Neural progenitor cell (in vitro differentiated cells): ENCODE data around the gene FMR1.

Experiments used
- EZH2 ChIP-seq: fragments of 200-600 bp; sonication (generic); IDR thresholded peaks from 2 replicates; pipeline ENCODE4 v1.6.1; 2017; ENCODE audit warnings: antibody characterized with exemption, mild to moderate bottlenecking, moderate library complexity
- TF ChIP-seq, protein P1 (sequence below): fragments of 200-600 bp; sonication (generic); IDR thresholded peaks from 2 replicates; pipeline ENCODE4 v1.5.1; 2017; ENCODE audit warnings: antibody characterized with exemption, mild to moderate bottlenecking

DNA sequence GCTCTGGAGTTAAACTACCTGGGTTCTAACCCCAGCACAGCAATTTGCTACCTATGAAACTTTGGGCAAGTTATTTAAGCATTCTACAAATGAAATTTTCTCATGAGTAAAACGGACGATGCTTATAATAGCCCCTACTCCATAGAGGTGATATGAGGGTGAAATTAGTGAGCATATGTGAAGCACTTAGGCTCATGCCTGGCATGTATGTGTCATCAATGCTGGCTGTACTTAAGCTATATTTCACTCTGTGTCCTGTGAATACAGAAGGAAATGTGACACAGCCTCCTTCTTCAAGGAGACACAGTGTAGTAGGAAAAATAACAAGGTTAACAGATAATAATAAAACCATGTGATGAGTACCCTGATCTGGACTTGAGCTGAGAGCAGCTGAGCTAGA lies 49.0 kb downstream of the FMR1 start:
- TF ChIP-seq, protein P1, sequence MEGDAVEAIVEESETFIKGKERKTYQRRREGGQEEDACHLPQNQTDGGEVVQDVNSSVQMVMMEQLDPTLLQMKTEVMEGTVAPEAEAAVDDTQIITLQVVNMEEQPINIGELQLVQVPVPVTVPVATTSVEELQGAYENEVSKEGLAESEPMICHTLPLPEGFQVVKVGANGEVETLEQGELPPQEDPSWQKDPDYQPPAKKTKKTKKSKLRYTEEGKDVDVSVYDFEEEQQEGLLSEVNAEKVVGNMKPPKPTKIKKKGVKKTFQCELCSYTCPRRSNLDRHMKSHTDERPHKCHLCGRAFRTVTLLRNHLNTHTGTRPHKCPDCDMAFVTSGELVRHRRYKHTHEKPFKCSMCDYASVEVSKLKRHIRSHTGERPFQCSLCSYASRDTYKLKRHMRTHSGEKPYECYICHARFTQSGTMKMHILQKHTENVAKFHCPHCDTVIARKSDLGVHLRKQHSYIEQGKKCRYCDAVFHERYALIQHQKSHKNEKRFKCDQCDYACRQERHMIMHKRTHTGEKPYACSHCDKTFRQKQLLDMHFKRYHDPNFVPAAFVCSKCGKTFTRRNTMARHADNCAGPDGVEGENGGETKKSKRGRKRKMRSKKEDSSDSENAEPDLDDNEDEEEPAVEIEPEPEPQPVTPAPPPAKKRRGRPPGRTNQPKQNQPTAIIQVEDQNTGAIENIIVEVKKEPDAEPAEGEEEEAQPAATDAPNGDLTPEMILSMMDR, result no peak
- no peak for TF ChIP-seq EZH2
